Peyer's patch (tissue), 4 donors: ENCODE results near the gene PLS1.

Source experiments
- POLR2A ChIP-seq, 2 donors: fragments of 450-650 bp; IDR thresholded peaks; one replicate each; pipeline ENCODE4 v1.5.1; 2017; ENCODE audit warnings: antibody characterized with exemption in 2 of 2, mild to moderate bottlenecking in 2 of 2, moderate library complexity in 2 of 2
- TF ChIP-seq, protein P1 (sequence below), 6 experiments: fragments of 450-650 bp in 4 of 6; fragments of 200-600 bp in 2 of 6; sonication (generic) in 1 of 6; IDR thresholded peaks; one replicate each; pipeline ENCODE4 v1.5.1; 2017 to 2019; ENCODE audit warnings: antibody characterized with exemption in 6 of 6, mild to moderate bottlenecking in 3 of 6, moderate library complexity in 1 of 6

DNA sequence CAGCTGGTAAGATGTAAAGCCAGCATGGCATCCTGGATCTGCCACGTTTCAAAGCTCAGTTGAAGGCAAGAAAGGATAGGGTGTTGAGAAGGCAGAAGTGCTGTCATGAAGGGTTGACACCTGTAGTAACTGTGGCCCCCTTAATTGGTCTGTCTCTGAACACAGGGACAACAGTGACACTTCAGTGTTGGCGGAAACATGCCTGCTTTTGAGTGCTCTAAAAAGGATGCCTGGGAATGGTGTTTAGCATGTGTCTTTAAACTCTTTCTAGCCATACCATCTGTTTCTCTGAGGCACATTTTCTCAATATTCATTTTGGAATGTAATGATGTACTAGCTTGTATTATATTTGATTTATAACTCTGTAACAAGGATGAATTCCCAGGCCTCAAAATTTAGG lies 42.1 kb downstream of the PLS1 start:
- TF ChIP-seq, protein P1, sequence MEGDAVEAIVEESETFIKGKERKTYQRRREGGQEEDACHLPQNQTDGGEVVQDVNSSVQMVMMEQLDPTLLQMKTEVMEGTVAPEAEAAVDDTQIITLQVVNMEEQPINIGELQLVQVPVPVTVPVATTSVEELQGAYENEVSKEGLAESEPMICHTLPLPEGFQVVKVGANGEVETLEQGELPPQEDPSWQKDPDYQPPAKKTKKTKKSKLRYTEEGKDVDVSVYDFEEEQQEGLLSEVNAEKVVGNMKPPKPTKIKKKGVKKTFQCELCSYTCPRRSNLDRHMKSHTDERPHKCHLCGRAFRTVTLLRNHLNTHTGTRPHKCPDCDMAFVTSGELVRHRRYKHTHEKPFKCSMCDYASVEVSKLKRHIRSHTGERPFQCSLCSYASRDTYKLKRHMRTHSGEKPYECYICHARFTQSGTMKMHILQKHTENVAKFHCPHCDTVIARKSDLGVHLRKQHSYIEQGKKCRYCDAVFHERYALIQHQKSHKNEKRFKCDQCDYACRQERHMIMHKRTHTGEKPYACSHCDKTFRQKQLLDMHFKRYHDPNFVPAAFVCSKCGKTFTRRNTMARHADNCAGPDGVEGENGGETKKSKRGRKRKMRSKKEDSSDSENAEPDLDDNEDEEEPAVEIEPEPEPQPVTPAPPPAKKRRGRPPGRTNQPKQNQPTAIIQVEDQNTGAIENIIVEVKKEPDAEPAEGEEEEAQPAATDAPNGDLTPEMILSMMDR (IDR thresholded peaks at IDR 0.05), result no peak
- TF ChIP-seq POLR2A (IDR thresholded peaks at IDR 0.05), result no peak
